Hematopoietic multipotent progenitor cell treated with erythropoietin and hydrocortisone succinate and interleukin-3 and kit ligand, for 4 days (in vitro differentiated cells): ENCODE measurements around the gene FLNB.

ENCODE experiments used
- DNase-seq: peaks from one replicate; pipeline ENCODE4 v3.0.0-alpha.2; 2015

FLNB gene, protein sequence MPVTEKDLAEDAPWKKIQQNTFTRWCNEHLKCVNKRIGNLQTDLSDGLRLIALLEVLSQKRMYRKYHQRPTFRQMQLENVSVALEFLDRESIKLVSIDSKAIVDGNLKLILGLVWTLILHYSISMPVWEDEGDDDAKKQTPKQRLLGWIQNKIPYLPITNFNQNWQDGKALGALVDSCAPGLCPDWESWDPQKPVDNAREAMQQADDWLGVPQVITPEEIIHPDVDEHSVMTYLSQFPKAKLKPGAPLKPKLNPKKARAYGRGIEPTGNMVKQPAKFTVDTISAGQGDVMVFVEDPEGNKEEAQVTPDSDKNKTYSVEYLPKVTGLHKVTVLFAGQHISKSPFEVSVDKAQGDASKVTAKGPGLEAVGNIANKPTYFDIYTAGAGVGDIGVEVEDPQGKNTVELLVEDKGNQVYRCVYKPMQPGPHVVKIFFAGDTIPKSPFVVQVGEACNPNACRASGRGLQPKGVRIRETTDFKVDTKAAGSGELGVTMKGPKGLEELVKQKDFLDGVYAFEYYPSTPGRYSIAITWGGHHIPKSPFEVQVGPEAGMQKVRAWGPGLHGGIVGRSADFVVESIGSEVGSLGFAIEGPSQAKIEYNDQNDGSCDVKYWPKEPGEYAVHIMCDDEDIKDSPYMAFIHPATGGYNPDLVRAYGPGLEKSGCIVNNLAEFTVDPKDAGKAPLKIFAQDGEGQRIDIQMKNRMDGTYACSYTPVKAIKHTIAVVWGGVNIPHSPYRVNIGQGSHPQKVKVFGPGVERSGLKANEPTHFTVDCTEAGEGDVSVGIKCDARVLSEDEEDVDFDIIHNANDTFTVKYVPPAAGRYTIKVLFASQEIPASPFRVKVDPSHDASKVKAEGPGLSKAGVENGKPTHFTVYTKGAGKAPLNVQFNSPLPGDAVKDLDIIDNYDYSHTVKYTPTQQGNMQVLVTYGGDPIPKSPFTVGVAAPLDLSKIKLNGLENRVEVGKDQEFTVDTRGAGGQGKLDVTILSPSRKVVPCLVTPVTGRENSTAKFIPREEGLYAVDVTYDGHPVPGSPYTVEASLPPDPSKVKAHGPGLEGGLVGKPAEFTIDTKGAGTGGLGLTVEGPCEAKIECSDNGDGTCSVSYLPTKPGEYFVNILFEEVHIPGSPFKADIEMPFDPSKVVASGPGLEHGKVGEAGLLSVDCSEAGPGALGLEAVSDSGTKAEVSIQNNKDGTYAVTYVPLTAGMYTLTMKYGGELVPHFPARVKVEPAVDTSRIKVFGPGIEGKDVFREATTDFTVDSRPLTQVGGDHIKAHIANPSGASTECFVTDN (N-terminal part only)

DNA sequence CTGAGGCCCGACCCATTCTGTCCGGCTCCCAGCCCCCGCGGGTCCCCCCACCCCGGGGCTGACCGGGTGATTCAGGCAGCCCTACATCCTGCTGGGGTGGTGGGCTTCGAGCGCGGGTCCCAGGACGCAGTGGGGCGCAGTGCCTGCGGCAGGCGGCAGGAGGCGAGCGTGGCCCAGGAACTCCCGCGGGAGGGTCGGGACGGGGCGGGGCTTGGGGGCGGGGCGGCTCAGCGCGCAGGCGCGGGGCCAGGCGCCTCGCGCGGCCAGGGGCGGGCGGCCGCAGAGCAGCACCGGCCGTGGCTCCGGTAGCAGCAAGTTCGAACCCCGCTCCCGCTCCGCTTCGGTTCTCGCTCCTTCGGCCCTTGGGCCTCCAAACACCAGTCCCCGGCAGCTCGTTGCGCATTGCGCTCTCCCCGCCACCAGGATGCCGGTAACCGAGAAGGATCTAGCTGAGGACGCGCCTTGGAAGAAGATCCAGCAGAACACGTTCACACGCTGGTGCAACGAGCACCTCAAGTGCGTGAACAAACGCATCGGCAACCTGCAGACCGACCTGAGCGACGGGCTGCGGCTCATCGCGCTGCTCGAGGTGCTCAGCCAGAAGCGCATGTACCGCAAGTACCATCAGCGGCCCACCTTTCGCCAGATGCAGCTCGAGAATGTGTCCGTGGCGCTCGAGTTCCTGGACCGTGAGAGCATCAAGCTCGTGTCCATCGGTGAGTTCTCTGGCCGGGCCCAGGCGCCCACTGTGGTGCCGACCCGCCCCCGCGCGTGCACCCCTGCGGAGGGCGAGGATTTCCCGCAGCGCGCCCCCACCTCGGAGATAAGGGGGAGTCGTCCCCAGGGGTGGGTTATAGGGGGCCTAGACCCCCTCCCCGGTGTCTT, at the start of gene FLNB:
TSS of gene FLNB (plus strand) at position 282 of the 885 bp plus-strand sequence. CDS start at position 425, 143 bp downstream.
- peak; percentile 88 for DNase-seq

DNA sequence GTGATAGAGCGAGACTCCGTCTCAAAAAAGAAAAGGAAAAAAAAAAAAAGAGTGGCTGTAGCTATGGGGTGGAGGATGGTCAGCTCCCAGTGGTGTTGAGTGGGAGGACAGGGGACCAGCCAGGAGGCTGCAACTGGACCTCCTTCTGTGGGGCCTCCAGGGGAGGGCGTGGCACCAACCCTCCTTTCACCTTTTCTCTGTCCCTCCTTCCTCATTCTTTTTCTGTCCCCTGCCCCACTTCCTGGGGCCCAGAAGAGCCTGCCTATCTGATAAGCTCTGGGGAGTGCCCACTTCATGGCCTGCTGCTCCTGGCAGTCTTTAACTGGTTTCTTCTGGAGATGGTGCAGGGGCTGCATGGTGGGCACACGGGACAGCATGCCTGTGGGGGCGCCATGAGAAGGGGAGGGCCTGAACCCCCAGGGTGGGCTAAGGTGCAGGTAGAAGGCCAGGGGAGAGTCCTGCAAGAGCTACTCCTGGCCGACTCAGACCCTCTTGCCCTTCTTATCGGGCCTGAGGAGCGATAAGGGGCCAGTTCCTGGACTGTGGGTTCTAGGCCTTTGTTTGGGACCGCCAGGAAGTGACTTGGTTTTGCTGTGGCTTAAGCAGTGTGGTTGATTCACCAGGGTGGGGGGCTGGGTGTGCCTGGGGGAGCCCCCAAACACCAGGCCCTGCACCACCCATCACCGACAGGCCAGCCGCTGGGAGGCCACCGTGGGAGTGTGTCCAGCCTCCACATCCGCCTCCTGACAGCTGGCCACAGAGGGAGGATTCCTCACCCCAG, 49.4 kb upstream of the FLNB start:
- DNase-seq, result peak; percentile 82

DNA sequence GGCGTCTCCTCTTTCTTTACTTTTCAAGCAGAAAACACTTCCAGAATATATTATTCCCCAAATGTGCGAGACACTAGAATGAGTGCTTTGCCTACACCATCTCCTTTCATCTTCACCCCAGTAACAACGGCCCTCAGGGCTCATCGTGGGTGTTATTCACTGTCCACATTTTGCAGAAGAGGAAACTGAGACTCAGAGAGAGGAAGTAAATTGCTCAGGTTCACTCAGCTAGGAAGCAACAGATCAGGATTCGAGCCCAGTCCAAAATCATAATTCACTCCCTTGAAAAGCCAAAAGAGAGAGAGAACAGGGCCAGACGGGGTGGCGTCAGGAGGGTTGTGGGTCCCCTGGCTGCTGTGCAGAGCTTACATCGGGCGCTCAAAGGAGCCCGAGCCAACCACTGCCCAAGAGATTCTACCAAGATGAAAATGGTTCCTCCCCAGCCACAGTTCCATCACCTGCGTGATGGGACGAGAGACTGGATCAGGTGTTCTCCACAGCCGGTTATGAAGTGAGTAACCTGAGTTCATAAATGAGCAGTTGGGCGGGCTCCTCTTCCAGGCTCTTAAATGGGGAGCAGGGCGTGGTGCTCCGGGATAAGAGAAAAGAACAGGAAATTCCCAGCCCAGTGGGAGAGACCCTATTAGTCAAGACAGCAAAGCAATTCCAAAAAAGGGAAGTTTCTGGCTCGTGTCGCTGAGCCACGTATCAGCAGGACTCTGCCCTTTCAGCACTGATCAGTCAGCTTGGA, 48.6 kb upstream of the FLNB start:
- DNase-seq, result peak; percentile 49

DNA sequence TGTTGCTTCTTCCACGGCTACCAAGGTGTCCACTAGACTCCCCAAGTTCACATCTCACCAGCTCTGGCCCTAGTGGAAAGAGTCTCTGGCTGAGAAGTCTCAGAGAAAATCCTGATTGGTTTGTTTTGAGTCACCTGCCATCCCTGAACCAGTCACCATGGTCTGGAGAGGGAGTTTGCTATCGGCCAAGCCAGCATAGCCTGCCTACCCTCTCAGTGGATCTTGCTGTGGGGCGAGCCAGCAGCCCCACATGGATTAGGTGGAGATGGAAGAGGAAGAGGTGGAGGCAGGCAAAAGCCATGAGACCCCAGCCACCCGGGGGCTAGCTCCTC, 48.1 kb upstream of the FLNB start:
- DNase-seq, result no peak

DNA sequence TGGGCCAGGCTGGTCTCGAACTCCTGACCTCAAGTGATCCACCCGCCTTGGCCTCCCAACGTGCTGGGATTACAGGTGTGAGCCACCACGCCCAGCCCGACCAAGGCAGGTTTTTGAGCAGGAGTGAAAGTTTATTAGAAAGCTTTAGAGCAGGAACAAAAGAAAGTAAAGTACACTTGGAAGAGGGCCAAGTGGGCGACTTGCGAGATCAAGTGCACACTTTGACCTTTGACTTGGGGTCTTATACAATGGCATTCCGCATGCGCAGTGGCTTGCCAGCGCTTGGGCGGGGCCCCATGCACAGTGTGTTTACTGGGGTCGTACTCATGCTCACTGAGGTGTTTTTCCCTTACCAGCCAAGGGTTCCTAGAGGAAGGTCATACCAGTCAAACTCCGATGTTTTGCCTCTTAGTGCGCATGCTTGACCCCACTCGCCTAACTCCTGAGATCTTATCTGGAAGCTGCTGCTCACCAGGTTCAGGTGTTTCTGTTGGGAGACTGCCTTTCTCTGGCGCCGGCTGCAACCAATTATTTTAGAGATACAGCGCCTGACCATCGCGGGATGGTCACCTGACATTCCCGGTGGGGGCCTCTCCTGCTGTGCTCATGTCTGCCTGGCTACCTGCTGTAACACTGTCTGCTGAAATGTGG, 46.9 kb upstream of the FLNB start:
- DNase-seq, result no peak

DNA sequence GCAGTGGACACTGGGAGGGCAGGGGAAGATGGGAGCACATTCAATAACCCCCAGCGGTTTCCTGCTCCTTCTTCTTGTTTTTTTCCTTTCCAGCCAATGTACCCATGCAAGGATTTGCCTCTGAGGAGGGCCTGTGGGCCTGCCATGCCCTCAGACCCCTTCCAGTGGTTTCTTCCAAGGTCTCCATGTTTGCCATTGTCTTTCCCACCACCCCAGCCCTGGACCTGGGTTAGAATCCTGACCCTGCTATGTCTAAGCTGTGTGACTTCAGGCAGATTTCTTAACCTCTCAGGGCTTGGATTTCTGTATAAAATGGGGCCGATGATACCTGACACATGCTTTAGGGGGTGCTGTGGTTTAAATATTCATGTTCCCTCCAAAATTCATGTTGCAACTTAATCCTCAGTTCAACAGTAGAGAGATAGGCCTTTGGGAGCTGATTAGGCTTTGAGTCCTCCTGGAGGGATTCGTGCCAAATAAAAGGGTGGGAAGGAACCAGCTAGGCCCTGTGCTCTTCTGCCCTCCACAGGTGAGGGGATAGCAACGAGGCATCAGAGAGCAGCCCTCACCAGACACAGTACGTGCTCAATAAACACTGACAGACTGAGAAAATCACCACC, 46.3 kb upstream of the FLNB start:
- DNase-seq, result peak; percentile 79

DNA sequence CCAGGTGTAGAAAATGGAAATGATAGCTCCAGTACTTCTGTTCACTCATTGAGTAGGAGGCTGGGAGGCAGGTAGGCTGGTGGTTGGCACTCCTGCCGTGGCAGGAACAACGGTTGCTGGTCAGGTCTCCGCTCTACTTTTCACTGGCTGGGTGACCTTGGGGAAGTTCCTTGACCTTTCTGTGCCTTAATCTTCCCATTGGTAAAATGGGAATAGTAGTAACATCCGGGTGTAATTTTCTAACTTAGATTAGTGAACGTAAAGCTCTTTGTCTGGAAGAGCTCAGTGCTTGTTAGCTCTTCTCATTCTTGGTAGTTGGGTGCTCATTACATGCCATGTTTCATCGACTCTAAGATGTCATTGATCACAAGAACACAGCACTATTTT, 45.8 kb upstream of the FLNB start:
- no peak for DNase-seq

DNA sequence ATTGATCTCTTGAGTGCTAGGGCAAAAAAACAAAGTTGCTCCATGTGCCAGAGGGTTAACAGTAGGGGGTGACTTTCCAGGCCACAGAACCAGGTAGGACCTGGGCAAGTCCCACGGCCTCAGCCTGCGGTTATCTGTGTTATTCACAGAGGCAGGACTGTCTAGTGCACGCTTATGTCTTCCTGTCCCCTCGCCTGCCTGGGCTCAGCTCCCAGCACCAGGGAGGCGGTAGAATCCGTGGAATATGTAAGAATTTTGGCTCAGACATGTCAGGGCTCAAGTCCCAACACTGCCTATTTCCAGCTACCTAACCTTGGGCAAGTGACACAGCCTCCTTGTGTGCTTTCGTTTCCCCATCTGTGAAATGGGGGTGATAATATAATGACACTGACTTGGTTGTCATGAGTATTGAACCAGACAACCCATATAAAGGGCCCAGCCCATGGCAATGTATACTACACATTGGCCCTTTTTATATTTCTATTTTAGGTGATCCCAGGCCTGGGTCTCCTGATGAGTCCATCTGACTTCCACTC, 44.3 kb upstream of the FLNB start:
- no peak for DNase-seq

DNA sequence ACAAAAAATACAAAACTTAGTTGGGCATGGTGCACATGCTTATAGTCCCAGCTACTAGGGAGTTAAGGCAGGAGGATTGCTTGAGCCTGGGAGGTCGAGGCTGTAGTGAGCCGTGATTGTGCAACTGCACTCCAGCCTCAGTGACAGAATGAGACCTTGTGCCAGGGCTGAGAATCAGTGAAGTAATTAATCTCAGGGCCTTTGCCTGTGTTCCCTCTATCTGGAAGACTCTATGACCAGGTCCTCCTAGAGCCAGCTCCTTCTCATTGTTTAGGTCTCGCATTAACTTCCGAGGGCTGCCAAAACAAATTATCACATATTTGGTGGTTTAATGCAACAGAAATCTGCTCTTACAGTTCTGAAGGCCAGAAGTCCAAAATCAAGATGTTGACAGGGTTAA, 41.4 kb upstream of the FLNB start:
- DNase-seq, result no peak

DNA sequence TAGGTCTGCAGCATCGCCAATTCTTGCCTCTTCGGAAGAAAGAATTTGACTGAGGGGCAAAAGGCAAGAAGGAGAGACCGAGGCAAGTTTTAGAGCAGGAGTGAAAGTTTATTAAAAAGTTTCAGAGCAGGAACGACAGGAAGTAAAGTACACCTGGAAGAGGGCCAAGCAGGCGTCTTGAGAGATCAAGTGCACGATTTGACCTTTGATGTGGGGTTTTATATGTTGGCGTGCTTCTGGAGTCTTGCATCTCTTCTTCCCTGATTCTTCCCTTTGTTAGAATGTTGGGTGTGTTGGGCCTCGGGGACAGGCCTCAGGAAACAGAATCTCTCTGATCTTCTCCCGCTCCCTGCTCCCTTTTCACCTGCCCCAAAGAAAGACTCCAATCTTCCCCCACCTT, 40.6 kb upstream of the FLNB start:
- DNase-seq, result no peak

DNA sequence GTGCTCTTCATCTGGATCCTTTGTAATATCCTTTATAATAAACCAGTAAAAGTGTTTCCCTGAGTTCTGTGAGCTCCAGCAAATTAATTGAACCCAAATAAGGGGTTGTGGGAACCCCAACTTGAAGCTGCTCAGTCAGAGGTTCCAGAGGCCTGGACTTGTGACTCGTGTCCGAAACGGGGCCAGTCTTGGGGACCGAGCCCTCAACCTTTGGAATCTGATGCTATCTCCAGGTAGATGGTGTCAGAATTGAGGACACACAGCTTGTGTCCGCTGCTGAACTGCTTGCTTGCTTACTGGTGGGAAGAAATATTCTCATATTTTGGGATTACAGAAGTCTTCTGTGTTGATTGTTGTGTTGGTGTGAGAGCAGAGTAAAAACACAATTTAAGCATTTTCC, 39.7 kb upstream of the FLNB start:
- DNase-seq, result no peak

DNA sequence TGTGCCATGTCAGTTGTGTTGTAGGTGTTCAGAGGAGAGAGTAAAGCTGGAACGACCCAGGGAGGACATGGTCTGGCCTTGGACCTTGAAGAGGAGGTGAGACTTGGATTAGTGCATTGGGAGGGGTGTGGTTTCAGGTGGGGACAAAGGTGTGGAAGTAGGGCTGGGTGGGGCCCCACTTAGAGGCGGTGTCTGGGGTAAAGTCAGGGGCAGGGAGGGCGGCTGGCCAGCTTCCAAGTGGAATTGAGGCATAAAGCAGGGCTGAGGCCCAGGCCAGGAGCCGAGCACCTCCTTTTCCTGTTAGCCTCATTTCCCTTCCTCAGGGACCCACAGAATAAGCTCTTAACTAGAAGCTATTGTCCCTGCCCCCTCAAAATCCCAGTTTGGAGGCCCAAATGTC, 36.2 kb upstream of the FLNB start:
- no peak for DNase-seq

DNA sequence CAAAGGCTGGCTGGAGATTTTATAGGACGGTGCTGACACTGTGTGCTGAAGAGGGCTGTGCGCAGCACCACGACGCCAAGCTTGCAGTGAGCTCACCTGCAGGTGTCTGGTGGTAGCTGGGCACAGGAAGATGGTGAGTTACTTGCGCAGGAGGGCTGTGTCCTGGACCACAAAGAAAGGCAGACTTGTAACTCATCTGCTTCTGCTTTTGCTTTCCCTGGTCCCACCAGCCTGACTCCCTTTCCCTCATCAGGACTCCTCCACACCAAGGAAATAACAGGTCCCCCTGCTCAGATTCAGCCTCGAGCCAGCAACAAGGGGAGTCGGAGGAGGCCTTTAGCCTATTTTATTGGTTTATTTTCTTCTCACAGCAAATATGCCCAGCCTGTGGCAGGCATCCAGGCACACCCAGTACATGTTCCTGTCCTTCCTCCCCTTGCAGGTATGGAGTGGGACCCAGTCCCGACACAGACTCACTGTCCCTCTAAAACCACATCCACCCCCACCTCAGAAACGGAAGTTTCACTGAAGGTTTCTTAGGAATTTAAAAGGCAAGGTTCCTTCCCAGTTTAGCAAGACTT, 35.6 kb upstream of the FLNB start:
- no peak for DNase-seq

DNA sequence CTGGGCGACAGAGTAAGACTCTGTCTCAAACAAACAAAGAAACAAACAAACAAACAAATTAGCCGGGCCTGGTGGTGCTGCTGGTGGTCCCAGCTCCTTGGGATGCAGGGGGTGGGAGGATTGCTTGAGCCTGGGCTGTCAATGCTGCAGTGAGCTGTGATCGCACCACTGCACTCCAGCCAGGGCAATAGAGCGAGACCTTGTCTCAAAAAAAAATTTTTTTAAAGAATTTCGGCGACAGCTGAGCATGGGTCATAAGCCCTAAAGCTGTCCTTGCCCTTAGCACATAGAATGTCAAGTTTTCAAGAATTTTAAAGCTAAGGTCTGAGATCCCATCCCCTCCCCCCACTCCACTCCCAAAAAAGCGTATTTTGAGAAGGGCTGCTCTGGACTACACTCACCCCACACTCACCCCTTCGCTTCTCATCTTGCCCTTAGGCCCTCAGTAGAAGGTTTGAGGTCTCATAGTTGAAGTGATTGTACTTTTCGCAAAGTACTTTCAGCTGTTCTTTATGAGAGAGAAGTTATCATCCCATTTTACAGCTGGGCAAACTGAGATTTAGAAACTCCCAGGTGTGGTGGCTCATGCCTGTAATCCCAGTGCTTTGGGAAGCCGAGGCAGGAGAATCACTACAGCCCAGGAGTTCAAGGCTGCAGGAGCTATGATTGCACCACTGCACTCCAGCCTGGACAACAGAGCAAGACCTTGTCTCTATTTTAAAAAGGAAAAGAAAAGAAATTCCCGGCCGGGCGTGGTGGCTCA, 34.3 kb upstream of the FLNB start:
- DNase-seq, result no peak

DNA sequence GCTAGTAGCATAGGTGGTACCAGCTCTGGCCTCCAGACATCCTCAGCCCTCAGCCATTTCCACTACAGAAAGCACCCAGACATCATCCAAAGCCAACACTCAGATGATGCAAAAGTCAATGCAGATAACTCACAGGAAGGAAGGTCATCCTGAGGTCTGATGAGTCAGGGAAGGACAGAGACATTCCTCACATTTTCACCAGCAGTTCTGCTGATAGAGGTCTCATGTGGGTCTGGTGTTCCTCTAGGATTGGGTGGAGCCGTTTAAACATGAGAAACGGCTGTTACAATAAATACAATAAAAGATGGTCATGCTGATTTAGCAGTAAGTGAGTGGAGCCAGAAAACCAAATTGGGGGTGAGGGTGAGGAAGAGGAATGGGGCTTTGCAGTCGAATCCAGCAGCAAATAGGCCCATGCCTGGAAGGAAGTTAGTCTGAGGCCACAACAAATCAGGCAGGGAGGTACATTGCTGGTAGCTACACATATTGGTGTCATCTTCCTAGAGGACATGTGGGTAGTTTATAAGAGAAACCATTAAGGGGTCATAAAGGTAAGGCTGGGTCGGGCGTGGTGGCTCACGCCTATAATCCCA, 33.3 kb upstream of the FLNB start:
- DNase-seq, result no peak

DNA sequence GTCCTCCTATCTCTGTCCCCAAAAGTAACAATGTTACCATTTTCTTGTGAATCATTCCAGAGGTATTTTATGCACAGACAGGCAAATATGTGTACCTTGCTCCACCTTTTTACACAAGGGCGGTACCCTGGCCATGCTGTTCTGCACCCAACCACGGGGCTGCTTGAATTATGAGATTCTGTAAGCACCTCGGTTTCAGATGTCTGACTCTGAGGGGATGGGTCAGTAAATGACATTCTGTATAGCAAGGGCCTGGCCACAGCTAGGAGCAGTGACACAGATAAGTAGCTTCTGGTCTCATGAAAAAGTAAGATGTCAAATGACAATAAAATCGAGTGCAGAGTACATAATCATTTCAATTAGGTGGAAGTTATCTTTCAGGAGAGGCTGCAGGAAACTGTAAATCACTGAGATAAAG, 30.4 kb upstream of the FLNB start:
- no peak for DNase-seq

DNA sequence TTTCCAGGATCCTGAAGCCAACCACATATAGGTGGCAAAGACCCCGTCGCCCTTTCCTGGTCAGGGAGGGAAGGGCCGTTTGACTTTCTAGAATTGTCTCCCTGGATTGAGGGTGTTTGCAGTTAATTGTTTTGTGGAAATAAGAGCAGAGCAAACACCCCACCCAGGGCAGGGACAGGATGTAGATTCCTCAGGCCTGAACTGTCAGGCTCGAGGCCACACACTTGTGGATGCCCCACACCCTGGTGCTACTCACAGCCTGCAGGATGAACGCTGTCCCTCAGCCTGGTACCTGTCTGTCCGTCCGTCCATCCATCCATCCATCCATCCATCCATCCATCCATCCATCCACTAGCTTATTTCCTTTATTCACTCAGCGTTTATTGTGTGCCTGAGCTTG, 29.9 kb upstream of the FLNB start:
- no peak for DNase-seq

DNA sequence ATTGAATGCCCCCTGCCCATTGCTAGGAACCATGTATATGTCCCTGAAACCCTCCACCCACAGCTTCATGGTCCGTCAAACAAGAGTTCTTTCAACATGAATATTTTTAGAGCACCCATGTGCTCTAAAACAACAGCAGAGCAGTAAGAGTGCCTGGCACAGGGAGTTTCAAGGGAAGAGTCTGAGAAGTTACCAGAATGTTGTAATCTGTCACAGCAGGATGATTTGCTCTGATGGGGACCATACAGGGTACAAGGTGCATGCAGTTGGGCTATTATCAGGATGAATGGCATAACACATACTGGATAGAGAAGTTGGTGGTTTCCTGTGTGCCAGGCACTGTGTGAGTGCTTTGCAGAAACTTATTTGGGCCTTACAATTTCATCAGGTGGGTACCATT, 27.8 kb upstream of the FLNB start:
- DNase-seq, result peak; percentile 57
